Stimulated activated naive CD4-positive, alpha-beta T cell (primary cell): ENCODE results near the gene IDUA.

Experiments
- DNase-seq, 6 experiments: peaks; one replicate each; lab custom pipeline; 2025; lab: John Stamatoyannopoulos, UW

IDUA gene

GRCh38 chr4:1017211-1017610 is 30.4 kb downstream of the IDUA start:
- DNase-seq = no peak

GRCh38 chr4:1017706-1018105 is 30.9 kb downstream of the IDUA start:
- DNase-seq = no peak

- DNase-seq = no peak
Measured at GRCh38 chr4:1018147-1019020, 31.5 kb downstream of the IDUA start.

GRCh38 chr4:1019320-1019719 is 32.5 kb downstream of the IDUA start:
- DNase-seq = no peak

- no peak for DNase-seq
Measured at GRCh38 chr4:1019729-1020470, 33.1 kb downstream of the IDUA start.

- no peak for DNase-seq
Measured at GRCh38 chr4:1021386-1022050, 34.7 kb downstream of the IDUA start.

GRCh38 chr4:1022051-1022738 is 35.4 kb downstream of the IDUA start:
- no peak for DNase-seq

GRCh38 chr4:1022739-1023066 is 35.9 kb downstream of the IDUA start:
- no peak for DNase-seq

- DNase-seq = no peak
Measured at GRCh38 chr4:1023075-1023640, 36.3 kb downstream of the IDUA start.

GRCh38 chr4:1023895-1024740 is 37.3 kb downstream of the IDUA start:
- DNase-seq = no peak

- no peak for DNase-seq
Measured at GRCh38 chr4:1024882-1025545, 38.2 kb downstream of the IDUA start.

GRCh38 chr4:1026115-1026514 is 39.3 kb downstream of the IDUA start:
- DNase-seq = no peak

GRCh38 chr4:1027219-1027914 is 40.5 kb downstream of the IDUA start:
- DNase-seq = no peak

GRCh38 chr4:1027915-1028238 is 41.0 kb downstream of the IDUA start:
- no peak for DNase-seq

GRCh38 chr4:1028574-1029220 is 41.9 kb downstream of the IDUA start:
- no peak for DNase-seq

GRCh38 chr4:1029529-1029928 is 42.7 kb downstream of the IDUA start:
- no peak for DNase-seq

GRCh38 chr4:1030031-1030430 is 43.2 kb downstream of the IDUA start:
- no peak for DNase-seq

- DNase-seq = no peak
Measured at GRCh38 chr4:1030559-1030958, 43.7 kb downstream of the IDUA start.

- DNase-seq = no peak
Measured at GRCh38 chr4:1031346-1031745, 44.5 kb downstream of the IDUA start.
